Measurements from ENCODE around the gene TRAPPC10.

The TRAPPC10 gene

DNA sequence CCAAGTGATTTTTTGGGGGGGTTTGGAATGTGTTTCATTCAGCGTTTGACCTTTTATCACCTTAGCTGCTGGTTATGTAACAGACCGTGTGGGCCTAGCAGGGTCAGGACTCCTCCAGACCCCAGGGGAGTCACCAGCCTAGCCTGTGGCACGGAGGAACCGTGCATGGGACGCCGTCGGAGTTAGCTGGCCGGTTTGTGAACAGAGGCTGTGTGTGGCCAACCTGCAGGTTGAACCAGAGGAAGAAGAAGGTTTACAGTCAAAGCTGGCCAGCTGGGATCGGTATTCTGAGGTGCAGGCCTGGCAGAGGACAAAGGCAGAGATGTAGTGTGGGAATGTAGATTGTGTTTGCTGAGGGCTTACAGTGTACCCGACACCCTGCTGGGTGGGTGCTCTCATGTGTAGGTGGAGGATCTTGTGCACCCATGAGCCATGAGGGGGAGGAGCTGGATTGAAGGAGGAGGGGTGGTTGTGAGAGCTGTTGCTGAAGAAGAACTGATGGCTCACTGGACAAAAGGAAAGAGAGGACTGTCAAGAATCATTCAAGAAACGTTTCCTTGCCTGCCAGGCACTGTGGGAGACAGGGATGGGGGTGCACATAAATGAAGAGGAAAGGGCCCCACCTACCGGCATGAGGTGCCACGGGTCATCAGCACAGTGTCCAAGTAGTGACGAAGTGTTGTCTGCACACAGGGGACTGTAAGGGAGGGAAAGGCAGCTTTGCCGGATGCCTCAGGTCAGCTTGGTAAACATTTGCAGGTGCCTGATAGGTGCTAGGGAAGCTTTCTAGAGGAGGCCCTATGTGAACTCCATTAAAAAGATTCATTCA lies 55.1 kb downstream of the TRAPPC10 start:
- DNase-seq (ENCODE audit: low read depth) = no peak

DNA sequence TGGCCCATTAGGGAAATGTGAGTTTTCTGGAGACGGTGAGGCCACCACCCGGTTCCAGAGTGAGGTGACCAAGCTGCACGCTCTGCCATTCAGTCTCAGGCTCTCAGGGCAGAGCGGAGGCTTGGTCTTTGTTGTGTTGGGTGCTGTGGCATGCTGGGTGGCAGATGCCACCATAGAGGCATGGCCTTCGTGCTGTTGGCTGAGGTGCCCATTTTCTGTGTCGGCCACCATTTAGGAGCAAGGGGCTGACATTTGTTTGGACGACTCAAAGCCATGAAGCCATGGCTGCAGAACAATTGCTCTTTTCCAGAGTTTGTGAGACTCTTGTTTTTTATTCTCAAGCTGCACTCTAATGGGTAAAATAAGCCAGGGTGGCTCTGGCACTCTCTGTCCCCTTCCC lies 58.3 kb downstream of the TRAPPC10 start:
- DNase-seq (ENCODE audit: low read depth) = no peak

DNA sequence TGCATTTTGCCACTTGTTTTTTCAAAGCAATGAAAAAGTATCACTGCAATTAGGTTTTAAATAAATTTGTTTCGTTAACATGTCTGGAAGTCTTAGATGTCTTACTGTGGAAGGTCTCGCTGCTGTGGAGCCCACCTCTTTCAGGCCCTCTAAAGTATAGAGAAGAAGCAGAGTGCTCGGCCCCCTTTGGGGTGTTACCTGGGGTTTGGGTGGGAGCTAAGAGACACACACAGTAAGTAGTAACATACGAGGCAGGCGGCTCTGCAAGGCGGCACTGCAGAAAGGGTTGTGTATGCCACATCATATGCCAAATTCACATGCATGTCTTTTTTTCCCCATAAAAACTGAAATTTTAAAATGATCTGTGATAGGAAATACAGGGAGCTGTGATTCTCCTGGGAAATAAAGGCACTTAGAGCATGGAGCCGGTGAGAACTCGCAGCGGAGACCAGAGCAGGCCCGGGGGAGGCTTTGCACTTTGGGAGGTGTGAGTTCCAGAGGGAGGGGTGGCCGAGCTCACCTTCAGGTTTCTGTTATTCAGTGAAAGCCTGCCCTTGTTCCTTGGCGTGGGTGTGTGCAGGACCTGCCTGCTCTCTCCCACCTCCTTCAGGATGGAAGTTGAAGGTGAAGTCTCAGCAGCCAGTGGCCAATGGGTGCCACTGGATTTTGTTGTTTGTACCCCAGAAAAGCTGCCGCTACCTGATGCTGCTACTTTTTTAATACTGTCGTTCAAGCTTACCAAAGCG lies 59.4 kb downstream of the TRAPPC10 start:
- DNase-seq (ENCODE audit: low read depth) = no peak

DNA sequence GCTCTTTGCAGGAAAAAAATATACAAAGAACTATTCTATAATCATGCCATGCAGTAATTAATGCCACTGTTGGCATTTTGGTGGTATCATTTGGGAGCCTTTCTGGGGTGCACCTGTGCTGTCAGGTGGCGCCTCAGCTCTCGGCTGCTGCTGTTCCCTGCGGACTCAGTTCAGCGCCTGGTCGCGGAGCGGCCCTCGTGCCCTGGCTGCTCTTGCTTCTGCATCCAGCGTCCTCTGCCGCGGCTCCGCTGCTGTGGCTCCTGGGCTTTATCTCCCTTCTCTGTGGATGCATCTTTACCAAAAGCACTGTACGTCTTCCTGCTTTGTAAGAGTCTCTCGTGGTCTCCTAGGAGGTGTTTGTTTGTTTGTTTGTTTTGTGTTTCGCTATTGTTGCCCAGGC lies 60.0 kb downstream of the TRAPPC10 start:
- DNase-seq (ENCODE audit: low read depth) = no peak

DNA sequence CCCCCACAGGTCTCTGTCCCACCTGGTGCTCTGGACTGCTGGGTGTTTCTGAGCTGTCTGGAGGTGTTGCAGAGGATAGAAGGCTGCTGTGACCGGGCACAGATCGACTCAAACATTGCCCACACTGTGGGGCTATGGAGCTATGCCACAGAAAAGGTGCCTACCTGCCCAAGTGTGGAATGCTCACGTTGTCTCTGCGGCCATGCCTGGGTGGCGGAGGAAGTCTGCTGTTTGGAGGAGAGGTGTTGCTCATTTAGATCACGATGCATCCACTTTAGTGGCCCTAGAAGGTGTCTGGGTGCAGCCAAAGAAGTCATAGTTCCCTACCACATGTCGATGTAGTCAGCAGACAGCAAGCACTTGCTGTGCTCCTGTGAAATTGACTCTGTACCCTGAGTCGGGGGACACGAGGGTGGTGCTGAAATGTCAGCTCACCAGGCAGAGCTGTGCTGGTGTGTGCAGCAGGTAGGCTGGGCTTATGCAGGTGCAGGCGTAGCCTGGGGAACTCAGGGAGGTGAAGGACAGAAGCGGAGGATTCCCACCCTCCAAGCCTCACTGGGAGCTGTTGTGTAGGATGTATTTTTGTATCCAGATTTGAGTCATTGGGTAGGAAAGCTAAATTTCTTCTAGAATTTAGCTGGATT lies 62.3 kb downstream of the TRAPPC10 start:
- DNase-seq (ENCODE audit: low read depth) = no peak

DNA sequence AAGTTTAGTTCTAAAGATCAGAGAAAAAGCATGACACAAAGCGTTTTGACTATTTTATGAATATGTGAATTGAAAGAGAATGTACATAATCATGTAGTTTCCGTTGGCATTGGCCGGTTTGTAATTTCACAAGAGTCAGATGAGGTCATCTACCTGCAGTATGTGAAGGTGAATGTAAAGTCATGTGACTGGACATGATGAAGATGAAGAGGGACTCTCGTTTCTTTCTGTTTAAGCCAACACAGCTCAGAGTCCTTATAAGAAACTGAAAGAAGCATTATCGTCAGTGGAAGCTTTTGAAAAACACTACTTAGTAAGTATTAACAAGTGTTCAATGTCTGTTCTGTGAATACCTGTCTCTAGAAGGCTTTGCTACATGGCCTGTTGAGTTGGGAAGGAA lies 64.2 kb downstream of the TRAPPC10 start:
- no peak for DNase-seq (ENCODE audit: low read depth)

DNA sequence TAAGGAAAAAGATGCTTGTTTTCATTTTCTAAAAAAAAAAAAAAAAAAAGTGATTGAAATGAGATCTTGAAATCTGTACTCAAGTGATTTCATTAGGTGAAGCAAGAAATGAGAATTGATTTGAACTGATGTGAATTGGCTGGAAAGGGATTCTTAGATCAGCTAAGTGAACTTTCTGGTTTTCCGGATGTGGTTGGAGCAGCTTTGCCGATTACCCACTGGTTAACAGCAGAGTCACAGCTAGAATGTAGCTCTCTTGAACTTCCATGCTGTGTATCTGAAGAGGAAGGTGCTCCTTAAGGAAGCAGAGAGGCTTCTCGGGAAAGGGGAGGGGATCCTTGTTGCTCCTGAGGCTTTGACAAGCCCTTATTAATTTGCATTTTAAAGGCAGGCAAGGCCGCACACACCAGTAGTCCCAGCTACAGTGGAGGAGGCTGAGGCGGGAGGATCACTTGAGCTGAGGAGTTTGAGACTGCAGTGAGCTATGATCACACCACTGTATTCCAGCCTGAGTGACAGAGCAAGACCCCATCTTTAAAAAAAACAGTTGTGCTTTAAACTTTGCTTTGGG lies 66.4 kb downstream of the TRAPPC10 start:
- DNase-seq (ENCODE audit: low read depth) = no peak

DNA sequence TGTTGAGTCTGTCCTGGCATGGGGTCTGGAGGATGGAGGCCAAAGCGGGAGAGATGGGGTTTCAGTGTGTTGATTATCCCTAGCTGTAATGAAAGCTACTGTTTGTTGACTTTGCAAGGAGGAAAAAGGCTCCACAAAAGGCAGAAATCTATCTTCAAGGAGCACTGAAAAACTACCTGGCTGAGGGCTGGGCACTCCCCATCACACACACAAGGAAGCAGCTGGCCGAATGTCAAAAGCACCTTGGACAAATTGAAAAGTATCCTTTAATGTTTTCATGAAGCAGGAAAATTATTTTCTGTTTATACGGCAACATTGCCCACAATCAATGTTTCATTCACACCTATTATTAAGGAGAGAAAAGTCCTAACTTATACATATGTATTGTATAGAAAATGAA lies 67.3 kb downstream of the TRAPPC10 start:
- DNase-seq (ENCODE audit: low read depth) = no peak

DNA sequence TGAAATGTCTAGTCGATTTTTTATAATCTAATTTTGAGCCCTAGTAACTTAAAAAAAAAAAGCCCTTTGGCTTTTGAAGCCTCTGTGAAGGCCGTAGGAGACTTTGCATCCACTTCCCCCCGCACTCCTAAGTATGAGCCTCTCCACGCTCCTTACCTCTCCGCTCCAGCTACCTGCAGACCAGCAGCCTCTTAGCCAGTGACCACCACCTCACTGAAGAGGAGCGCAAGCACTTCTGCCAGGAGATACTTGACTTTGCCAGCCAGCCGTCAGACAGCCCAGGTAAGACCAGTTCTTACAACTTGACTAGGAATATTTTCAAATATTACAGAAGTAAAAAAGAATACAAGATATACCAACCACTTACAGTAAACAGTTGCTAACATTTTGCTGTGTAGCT lies 67.7 kb downstream of the TRAPPC10 start:
- DNase-seq (ENCODE audit: low read depth) = no peak

DNA sequence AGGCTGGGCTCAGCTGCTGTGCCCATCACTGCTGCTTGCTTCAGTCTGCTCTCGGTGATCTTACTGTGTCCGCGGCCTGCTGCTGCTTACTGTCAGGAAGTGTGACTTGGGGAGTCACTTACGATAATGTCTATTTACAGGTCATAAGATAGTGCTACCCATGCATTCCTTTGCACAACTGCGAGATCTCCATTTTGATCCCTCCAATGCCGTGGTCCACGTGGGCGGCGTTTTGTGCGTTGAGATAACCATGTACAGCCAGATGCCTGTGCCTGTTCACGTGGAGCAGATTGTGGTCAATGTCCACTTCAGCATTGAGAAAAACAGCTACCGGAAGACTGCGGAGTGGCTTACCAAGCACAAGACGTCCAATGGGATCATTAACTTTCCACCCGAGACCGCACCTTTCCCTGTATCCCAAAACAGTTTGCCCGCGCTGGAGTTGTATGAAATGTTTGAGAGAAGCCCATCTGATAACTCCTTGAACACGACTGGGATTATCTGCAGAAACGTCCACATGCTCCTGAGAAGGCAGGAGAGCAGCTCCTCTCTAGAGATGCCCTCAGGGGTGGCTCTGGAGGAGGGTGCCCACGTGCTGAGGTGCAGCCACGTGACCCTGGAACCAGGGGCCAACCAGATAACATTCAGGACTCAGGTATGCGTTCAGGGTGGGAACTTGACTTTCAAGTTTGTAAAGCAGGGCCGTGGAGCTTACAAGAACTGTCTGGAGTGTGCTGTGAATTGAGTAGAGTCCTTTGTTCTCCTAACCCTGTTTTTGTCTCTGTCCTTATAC lies 70.7 kb downstream of the TRAPPC10 start:
- DNase-seq (ENCODE audit: low read depth) = no peak

DNA sequence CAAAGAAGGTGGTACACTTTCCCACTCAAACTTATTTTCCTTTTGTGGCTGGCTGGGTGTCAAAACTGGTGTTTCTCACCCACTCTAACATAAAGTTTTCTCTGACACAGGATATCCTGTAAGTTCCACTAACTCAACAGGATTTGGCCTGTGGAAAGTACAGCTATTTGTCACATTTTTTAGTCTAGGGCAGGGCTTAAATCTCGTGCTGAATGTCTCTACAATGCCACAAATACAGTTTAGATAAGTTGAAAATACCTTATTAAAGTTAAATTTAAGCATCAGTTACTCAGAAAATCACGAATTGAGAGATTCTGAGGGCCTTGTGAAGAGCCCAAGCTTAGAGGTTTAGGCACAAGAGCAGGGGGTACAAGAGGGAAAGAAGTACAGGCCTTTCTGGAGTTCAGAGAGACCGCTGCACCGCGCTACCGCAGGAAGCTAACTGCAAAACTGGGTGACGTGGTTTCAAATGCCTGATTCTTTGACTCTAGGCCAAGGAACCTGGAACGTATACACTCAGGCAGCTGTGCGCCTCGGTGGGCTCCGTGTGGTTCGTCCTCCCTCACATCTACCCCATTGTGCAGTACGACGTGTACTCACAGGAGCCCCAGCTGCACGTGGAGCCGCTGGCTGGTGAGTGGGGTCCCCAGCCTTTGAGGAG lies 71.7 kb downstream of the TRAPPC10 start:
- DNase-seq (ENCODE audit: low read depth) = no peak

DNA sequence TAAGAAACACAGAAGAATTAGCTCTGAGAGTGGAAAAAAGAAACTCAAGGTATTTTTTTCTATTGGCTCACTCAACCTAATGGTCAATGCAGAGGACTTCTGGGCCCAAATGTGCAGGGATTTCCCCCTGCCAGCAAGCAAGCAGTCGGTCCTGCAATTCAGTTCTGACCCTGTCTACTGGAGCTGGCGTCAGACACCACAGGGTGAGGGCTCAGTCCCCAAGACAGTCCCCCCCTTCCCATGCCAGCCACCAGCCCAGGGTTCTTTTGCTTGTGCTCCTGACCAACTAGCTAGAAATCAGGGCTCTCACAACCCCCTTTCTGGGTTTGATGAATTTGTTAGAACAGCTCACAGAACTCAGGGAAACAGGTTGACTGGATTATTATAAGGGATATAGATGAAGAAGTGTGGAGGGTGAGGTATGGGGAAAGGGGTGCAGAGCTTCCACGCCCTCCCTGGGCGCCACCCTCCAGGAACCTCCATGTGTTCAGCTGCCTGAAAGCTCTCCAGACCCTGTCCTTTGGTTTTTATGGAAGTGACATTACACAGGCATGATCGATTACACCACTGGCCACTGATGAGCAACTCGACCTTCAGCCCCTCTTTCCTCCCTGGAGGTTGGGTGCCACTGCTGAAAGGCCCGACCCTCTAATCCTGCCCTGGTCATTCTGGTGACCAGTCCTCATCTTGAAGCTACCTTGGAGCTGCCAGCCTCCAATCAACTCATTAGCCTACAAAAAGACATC lies 72.6 kb downstream of the TRAPPC10 start:
- DNase-seq (ENCODE audit: low read depth) = no peak

DNA sequence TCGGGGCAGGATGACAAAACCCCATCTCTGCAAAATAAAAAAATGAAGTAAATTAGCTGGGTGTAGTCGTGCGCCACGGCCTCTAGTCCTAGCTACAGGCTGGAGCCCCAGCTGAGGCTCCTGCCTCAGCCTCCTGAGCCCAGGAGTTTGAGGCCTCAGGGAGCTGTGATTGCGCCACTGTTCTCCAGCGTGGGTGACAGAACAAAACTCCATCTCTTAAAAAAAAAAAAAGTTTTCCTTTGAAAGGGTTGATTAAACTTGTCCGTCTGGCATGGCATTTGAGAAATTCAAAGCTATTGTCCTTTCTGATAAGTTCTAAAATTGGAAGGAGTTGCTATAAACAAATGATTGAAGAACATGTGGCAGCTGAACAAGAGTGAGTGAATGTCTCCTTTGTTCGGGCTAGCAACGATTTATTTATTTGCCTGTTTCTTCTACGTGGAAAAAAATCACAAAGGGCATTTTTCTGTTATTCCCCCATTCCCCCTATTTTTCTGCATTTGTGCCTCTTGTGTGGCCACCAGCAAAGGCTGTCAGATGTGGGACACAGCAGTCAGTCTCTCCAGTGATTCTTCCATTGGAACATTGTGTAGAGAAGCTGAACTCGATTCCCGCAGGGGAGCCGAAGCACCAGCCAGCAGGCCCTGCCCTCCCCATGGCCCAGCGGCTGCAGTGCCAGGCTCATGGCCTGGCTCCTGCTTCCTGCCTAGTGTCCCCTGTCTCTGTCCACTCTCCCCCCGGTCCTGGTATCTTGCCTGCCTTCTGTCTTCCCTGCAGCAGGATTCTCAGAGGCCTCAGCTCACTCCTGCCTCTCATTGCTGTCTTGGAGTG lies 73.6 kb downstream of the TRAPPC10 start:
- no peak for DNase-seq (ENCODE audit: low read depth)

DNA sequence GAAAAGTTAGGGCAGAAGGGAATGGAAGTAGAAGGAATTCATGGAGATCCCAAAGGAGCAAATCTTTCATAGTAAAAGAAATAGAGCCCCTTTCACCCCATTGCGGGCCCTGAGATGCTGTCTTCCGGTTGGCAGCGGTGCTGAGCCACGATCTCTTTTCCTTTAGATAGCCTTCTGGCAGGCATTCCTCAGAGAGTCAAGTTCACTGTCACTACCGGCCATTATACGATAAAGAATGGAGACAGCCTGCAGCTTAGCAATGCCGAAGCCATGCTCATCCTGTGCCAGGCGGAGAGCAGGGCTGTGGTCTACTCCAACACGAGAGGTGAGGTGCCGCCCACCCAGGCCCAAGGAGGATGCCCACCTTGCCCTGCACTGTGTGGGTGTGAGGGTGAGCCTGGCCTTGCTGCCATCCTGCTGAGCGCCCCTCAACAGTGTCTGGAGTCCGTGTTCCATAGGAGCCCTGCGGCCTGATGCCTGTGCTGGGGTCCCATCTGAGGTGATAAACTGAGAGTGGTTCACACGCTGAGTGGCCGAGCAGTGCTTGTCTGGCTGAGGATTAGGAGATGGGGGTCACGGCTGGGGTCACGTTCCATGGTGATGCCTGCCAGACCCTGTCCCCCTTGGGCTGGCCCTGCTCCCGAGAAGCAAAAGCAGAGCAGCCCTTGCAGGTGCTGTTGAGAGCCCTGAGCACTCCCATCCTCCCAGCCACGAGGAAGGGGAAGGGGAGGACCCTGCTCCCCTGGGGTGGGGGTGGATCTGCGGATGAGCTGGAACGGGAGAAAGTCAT lies 74.7 kb downstream of the TRAPPC10 start:
- no peak for DNase-seq (ENCODE audit: low read depth)

DNA sequence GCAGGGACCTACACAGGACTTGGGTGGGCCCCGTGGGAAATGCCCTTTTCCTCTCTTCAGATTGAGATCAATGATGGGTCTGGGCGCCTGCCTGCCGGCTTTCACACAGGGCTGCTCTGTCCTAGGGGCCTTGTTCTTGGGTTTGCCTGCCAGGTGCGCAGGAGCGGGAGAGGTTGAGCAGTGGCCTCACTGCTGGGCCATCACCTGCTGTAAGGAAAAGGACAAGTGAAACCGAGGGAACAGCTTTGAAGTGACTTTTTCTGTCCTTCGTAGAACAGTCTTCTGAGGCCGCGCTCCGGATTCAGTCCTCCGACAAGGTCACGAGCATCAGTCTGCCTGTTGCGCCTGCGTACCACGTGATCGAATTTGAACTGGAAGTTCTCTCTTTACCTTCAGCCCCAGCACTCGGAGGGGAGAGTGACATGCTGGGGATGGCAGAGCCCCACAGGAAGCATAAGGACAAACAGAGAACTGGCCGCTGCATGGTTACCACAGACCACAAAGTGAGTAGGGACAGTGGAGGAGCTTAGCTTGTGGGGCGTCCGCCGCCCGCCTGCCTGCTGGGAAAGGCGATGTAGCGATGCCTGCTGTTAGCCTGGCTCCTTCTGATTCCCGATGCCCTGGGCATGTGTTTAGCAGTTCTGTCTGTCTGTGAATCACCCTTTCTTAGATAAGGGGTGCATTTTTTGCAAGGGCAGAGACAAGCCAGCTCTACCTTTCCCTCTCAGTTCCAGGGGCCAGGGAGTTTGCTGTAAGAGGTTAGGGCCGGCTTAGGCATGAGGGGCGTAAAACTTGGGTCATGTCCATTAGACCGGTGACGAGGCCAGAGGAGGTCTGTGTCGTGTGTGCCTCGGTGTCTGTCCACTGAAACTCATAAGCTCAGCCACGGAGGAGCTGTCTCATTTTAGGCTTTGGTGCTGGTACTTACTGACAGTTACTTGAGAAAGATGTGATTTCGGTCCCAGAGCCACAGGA lies 75.6 kb downstream of the TRAPPC10 start:
- DNase-seq (ENCODE audit: low read depth) = no peak

DNA sequence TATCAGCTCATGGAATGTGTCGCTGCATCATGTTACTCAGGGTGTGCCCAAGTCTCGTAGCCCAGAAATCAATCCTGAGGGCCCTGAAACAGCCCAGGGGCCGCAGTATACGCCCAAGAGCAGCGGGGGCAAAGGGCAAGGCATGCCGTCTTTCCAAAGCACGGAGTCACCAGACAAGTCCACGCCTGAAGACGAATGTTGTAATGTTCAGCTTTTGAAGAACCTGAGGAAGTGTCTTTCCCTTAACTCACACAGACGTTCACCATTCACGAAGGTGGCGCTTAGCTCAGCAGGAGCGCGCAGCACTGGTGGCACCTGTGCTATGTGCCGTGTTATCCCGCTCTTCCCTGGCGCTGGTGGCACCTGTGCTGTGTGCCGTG lies 76.3 kb downstream of the TRAPPC10 start:
- no peak for DNase-seq (ENCODE audit: low read depth)

DNA sequence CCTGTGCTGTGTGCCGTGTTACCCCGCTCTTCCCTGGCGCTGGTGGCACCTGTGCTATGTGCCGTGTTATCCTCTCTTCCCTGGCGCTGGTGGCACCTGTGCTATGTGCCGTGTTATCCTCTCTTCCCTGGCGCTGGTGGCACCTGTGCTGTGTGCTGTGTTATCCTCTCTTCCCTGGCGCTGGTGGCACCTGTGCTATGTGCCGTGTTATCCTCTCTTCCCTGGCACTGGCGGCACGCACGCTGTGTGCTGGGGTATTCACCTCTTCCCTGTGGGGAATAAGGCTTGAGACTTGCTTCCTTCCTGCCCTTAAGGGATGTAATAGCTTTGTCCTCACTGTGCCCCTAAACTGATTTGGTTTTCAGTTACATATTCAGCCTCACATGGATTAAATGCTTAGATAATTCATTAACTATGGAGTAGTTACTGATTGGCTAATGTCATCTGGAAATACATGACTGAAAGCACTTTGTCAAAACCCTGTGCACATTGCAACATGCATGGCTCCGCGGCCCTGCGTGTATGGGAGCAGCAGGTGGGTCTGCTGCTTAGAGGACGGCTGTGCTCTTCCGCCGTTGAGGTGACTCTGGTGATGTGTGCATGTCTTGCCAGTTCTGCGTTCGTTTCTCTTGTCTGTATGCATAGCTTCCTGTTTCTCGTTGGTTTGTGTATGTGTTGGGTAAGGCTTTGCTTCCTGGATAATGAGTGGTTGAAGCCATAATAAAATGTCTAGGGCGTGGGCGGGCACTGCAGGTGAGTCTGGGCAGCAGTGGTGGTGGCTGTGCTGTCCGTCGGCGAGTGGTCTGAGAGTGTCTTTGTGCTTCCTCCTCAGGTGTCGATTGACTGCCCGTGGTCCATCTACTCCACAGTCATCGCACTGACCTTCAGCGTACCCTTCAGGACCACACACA lies 77.1 kb downstream of the TRAPPC10 start:
- no peak for DNase-seq (ENCODE audit: low read depth)
